ENCODE results near the gene PAK6. TPM values are rescaled to one million over a fixed set of nuclear protein-coding genes. Genes with fewer than 3 reads are reported as not detected.

PAK6 gene
- total RNA-seq, 1 experiment from 2014 or later, result 0.17 TPM

DNA sequence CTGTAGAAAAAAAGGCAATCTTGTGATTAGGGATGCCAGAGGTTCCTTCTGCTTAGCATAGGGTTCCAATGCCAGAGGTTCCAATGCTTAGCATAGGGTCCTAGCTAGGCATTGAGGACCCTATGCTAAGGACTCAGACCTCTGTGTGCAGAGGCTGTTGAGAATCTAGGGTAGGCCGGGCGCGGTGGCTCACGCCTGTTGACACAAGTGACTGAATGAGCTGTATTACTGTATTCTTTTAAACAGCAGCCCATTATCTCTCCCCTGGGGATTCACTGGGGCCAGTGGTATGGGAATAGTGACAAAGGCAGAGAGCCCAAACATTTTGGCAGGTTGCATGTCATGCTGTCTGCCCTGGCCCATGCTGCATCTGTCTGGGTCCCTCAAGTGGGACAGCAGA, 16.2 kb downstream of the PAK6 start:
- no peak for DNase-seq (ENCODE audit: low spot score)

DNA sequence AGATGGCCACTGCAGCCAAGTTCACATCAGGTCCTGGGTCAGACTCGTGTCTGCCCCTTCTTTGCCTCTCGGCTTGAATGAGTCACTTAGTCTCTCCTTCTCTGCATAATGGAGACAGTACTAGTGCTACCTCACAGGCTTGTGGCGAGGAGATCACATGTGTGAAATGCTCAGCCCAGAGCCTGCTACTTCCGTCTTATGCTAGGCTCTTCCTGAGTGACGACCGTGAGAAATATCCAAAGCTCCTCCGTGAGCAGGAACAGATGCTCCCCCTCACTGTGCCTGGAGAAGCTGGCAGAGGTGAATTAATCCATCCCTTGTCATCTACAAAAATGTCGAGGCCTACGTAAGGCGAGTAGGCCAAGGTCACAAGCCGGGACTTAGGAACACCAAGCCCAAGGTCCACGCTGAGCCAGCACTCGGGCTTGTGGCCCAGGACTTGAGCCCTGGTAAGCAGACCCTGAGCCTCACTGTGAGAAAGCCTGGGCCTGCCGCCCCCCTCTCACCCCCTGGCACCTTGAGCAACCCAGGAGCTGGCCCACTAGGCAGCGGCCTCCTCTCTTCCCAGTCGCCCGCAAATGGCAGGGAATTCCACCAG, 17.9 kb downstream of the PAK6 start:
- DNase-seq (ENCODE audit: low spot score), result peak; percentile 37

DNA sequence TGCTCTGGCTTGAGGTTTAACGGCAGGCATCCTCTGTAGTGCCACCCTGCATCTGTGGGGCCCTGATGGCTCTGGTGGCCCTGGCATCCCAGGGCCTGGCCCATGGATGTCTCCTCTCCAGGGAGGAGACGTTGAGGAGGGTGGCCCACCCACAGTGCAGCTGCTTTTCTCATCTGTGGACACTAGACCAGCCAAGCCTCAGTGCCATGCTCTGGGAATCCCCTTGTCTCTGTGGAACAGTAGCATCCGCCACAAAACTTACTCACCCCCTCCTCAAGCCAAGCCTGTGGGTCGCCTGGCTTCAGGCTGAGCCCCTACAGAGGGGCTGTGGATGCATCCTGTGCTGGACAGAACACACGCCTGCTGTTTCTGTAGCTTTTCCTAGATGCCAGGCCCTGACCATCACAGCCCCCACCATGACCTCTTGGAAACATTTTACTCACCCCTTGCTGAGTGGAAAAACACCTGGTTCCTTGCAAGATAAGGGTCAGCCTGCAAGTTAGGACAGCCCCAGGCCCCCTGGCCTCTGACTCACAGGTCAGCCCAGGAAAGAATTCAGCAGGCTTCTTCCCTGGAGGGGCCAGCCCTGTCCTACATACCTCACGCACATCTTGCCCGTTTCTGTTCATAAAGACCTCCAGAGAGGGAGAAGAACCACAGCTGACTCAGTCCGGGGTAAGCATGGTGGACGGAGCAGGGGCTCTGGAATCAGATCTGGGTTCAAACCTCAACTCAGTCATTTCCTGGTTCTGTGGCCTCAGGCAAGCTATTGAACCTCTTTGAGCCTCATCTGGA, 19.0 kb downstream of the PAK6 start:
- DNase-seq (ENCODE audit: low spot score), result no peak

DNA sequence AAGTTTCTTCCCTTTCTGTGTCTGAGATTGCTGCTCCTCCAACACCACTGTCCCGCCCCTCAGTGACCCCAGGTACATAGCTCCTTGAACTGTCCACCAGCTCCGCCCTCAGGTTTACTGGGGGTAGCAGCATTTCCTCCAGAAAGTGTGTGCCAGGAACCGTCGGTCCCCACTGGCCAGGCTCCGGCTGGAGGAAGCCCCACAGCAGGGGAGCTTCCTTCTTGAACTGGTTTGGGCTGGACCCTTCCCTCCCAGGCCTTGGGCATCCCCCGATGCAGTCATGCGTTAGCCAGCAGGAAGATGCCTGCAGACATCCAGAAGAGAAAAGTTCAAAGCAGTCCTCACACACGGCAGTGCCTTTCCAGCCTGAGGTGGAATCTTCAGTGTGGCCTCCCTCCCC, 19.7 kb downstream of the PAK6 start:
- DNase-seq (ENCODE audit: low spot score), result peak; percentile 49

DNA sequence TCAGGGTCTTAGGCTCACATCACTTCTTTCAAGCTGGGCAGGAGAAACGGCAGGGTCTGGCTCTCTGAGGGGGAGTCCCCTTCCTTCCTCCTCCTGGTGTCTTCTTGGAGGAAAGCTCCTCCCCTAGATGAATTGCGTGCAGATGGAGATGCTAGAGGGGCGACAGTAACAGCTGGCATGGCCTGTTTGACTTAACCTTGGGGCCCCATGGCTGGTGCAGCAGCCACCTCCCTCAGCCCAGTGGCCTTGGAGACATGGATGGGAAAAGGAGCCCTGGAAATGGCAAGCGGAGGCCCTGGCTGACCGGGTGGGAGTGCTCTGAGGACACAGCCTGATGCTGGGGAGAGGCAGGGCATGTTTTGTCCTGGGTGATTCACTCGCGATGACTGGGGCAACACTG, 20.2 kb downstream of the PAK6 start:
- no peak for DNase-seq (ENCODE audit: low spot score)

- DNase-seq (ENCODE audit: low spot score), result no peak
Observed at GRCh38 chr15:40263024-40263754, 24.3 kb downstream of the PAK6 start.

DNA sequence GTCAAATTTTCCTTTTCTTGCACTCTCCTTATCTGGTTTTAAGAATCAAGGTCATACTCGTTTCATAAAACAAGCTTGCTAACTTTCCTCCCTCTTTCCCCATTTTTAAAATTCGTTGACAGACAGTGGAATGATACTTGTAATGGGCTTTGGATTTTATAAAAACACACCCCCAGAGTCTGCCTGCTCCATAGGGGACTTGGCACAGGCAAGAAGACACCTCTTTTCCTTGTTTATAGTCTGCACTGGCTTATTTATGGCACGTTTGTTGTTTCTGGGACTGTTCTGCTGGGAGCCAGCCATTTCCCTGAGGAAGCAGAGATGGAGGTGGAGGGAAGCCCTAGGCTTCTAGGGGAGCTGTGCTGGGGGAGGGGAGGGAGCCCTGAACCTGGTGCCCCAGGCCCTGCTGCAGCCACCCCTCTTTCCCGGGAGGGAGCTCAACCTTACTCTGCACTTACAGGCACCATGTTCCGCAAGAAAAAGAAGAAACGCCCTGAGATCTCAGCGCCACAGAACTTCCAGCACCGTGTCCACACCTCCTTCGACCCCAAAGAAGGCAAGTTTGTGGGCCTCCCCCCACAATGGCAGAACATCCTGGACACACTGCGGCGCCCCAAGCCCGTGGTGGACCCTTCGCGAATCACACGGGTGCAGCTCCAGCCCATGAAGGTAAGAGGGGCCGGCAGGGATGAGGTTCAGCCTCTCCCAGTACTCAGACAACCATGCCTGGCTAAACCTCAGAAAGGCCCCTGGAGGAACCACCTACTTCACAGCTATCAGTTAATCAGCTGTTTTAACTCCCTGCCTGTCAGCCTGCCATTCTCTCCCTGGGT, 25.7 kb downstream of the PAK6 start:
- no peak for DNase-seq (ENCODE audit: low spot score)

DNA sequence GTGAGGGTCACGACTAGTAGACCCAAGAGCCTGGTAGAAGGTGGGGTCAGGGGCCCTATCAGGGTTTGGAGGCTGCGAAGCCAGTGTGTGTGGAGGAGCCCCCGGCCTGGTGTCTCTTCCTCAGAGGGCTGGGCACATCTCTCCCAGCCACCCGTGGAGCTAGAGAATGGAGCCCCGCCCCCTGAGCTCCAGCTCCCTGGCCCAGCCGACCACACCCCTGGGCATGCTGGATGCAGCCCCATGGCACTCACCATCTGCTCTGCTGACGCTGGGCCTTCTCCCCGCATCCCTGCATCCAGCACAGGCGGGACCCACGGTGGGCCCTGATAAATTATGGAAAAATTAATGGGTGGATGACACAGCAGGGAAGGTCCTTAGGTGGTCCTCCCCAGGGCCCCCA, 26.5 kb downstream of the PAK6 start:
- DNase-seq (ENCODE audit: low spot score), result peak; percentile 27

- DNase-seq (ENCODE audit: low spot score), result no peak
Observed at GRCh38 chr15:40265875-40266274, 27.0 kb downstream of the PAK6 start.

DNA sequence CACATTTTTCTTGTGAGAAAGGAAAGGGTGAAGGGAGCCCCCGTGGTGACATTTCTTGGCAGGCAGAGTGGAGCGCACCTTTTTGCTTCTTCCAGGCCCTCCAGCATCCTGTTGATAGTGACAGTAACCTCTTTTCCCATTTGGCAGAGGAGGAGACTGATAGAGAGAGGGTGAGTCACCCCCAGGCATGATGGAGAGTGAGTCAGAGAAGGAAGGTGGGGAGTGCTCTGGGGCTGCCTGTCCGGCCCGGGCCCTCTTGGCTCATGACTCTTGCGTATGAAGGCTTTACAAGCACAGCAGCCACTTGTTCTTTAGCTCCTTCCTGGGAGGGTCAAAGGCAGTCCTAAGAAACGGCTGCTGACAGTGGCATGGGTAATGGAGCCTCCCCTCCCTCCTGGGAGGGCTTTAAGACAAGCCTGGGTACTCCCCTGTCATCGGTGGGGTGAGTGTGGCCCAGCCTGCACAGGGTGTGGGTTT, 28.0 kb downstream of the PAK6 start:
- peak; percentile 98 for DNase-seq (ENCODE audit: low spot score)

- DNase-seq (ENCODE audit: low spot score), result peak; percentile 41
Observed at GRCh38 chr15:40267670-40268069, 28.8 kb downstream of the PAK6 start.

DNA sequence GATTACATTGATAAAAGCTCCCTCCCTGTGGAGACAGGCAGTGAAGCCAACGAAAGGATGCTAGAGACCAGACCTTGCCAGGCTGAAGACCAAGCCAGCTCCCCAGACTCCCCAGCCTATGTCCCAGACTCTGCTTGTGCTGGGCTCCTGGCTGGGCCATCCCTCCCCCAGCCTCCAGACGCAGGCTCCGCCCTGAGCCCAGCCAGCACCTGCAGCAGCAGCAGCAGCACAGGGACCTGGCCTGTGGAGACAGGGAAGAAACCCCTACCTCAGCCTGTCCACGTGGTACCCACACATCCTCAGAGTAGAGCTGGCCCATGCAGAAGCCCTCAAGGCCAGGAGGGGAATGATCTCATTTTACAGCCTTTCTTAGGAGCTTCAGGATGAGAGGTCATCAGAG, 30.7 kb downstream of the PAK6 start:
- DNase-seq (ENCODE audit: low spot score), result no peak

DNA sequence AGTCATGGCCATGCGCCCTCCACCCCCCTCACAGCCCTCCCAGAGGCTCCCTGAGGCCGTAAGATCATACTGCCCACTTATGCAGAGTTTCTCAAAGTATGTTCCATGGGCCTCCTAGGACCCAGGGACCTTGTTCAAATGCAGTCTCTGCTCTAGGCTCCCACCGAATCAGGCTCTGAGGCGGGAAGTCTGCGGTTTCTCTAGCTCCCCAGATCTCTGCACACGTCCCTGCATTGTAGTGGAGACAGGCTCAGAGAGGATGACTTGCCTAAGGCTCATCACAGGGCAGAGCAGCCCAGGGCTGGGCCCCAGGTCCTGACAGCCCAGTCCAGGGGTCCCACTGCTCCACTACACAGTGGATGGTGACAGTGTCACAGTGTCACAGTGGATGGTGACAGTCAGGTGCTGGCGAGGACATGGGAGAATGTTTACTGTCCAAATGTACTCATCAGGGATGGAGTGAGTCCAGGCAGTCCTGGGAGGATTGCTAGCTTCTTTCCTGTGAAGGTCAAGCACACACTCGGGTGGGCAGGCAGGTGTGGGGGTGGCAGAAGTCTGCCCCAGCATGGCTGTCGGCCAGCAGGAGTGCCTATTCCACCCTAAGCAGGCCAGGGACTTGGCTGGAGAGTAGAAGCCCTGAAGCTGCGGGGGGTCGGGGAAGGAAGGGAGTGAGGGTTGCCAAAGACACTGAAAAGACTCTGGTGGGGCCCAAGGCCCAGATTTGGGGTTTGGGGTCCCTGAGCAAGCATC, 31.6 kb downstream of the PAK6 start:
- DNase-seq (ENCODE audit: low spot score), result no peak

DNA sequence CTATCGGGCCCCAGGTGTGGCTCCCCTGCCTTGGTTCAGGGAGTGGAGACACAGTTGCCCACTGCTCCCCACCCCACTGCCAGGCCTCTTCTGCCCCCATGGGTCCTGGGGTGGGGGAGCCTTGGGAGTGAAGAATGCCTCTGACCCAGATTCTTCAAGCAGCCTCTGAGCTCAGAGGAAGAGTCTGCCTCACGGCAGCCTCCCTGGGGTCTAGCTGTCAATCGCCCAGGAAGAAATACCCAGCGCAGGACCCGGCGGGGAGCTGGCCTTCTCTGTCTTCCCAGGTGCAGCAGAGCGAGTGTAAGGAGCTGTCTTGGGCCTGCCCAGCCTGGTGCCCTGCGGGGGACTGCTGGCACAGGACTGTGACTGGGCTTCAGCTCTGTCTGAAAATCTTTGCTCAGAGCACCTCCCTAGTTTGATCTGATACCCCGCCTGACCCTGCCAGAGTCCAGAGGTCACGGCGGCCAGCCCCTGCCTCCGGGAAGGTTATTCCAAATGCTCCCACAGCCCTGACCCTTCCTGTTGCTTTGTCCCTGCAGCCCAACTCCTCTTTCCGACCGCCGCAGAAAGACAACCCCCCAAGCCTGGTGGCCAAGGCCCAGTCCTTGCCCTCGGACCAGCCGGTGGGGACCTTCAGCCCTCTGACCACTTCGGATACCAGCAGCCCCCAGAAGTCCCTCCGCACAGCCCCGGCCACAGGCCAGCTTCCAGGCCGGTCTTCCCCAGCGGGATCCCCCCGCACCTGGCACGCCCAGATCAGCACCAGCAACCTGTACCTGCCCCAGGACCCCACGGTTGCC, 33.0 kb downstream of the PAK6 start:
- DNase-seq (ENCODE audit: low spot score), result no peak

DNA sequence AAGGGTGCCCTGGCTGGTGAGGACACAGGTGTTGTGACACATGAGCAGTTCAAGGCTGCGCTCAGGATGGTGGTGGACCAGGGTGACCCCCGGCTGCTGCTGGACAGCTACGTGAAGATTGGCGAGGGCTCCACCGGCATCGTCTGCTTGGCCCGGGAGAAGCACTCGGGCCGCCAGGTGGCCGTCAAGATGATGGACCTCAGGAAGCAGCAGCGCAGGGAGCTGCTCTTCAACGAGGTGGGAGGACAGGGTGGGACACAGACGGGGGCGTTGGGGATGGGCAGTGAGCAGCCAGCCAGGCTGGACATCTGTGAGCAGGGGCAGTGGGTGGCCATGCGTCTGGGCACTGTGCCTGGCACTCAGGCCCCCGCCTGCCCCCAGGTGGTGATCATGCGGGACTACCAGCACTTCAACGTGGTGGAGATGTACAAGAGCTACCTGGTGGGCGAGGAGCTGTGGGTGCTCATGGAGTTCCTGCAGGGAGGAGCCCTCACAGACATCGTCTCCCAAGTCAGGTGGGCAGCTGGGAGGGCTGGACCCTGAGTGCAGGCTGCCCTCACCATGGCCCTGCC, 33.7 kb downstream of the PAK6 start:
- no peak for DNase-seq (ENCODE audit: low spot score)

DNA sequence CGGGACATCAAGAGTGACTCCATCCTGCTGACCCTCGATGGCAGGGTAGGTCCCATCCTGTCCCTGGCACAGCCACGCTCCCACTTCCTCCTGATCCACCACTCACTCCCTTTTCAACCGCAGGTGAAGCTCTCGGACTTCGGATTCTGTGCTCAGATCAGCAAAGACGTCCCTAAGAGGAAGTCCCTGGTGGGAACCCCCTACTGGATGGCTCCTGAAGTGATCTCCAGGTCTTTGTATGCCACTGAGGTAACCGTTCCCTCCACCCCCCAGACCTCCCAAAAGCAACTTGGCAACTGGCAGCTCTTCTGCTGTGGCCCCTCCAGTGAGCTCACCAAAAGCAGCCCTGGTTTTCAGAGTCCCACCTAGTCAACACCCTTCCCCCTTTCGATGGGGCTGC, 34.6 kb downstream of the PAK6 start:
- no peak for DNase-seq (ENCODE audit: low spot score)

DNA sequence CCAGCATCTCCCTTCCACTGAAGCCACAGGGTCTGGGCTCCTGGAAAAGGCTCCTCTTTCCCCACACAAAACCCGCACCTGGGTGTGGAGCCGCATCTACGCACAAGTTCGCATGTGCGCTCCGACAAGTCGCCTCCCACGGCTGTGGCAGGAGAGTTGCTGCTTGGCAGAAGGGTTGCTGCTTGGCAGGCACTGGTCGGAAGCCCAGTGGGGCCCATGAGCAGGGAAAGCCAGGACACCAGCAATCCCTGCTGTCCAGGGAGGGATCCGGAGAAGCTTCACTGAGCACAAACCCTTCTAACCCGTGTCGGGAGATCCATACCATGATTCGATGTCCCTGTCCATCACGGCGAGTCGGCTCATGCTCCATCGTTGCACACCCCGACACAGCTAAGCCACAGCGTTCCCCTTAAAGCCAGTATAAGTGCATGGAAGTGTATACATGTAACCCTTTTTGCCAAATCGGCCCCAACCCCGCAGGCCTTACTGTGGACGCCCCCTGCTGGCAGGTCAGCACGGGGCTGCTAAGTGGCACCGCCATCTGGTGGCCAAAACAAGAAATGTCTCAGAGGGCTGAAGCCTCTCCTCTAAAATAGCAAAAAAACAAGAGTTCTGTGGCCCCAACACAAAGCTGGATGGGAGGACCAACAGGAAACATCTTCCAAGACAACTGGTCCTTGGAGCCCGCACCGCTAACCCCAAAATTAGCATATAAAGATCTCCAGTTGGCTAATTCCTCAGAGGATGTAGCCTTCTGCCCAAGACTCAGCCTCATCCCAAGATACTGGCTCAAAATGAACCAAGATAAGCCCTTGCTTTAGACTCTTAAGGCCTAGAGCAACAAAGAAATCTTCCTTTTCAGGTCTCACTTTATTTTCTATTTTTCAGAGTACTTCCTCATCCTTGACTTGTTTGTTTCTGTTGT, 35.7 kb downstream of the PAK6 start:
- peak; percentile 67 for DNase-seq (ENCODE audit: low spot score)

- DNase-seq (ENCODE audit: low spot score), result no peak
Observed at GRCh38 chr15:40275523-40275922, 36.7 kb downstream of the PAK6 start.

DNA sequence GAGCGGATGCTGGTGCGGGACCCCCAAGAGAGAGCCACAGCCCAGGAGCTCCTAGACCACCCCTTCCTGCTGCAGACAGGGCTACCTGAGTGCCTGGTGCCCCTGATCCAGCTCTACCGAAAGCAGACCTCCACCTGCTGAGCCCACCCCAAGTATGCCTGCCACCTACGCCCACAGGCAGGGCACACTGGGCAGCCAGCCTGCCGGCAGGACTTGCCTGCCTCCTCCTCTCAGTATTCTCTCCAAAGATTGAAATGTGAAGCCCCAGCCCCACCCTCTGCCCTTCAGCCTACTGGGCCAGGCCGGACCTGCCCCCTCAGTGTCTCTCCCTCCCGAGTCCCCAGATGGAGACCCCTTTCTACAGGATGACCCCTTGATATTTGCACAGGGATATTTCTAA, 37.1 kb downstream of the PAK6 start:
- no peak for DNase-seq (ENCODE audit: low spot score)

Measured in A172 (cell line).